CD4-positive, alpha-beta T cell treated with Interleukin-4 for 1 hour (primary cell): ENCODE results near the gene AHI1.
A peak's percentile ranks its signal among the peaks of the same experiment; 100 is the strongest.

ENCODE experiments used
- DNase-seq, 2 donors: peaks; one replicate each; pipeline ENCODE4 v3.0.0-alpha.2; 2020 to 2022

AHI1 gene

DNA sequence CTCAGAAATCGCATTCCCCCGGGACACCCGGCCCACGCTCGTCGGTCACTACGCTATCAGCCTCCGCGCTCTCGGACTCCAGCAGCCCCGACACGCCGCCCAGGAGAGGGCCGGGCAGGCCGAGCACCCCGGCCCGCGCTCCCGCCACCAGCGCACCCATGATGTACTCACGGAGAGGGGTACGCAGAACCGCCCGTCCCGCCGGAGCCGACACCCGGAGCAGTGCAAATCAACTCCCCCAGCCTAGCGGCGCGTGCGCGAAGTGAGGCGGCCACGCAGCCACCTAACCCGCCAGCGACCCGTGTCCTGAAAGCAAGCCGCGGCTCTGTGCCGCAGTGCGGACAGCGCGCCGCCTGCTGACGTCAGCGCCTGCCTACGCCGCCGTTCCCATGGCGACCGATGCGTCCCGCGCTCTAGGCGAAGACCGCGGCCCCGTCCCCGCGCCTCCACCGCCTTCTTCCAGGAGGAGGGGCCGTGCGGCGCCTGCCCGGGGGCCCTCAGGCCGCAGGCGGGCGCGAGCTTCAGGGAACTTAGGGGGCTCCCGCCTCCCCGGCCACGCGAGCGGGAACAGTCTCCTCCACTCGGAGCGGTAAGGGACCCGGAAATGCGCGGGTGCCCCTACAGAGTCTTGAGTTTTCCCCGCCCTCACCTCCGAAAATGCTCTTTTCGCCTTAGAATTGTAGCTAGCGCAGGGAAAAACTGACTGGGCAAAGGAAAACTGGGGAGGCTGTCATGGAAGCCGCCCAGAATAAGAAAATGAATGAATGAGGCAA, at the start of gene AHI1:
AHI1 (minus strand) TSS at position 329 of the 773 bp plus-strand sequence. CDS start 5,503 bp downstream, outside the sequence.
- peak; percentile 91 to 95 for DNase-seq

DNA sequence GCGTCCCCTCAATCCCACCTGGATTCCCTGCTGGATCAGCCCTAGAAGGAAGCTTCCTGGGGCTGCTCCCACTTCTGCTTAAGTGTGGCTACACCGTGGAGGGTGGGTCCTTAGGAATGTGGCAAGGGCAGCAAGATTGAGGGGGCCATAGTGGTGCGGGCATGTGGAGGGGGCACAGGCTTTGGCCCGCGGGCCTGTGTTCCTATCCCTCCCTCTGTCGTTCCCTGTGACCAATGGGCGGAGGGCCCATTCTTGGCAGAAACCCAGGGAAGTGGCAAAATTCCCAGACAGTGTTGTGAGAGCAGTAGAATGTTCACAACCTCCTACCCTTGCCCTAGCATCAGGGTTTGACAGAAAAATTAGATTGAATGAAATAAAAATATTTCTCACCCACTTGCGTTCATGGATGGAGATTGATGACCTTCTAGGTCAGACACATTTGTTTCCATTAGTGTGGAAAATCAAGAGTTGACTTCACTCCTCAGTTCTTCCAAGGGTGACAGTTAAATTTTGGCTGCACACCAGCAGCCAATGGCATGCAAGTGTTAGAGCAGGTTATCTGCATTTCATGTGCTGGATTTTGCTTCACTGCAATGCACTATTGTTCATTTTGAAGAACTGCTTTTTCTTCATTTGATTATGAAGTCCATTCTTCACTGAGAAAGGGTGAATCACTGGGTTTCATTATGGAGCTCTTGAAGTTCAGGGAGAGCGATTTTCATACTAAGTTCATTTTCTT, 49.3 kb upstream of the AHI1 start:
- no peak for DNase-seq

GRCh38 chr6:135546206-135546605, 48.7 kb upstream of the AHI1 start:
- DNase-seq: no peak

GRCh38 chr6:135540207-135540840, 42.8 kb upstream of the AHI1 start:
- no peak for DNase-seq

DNA sequence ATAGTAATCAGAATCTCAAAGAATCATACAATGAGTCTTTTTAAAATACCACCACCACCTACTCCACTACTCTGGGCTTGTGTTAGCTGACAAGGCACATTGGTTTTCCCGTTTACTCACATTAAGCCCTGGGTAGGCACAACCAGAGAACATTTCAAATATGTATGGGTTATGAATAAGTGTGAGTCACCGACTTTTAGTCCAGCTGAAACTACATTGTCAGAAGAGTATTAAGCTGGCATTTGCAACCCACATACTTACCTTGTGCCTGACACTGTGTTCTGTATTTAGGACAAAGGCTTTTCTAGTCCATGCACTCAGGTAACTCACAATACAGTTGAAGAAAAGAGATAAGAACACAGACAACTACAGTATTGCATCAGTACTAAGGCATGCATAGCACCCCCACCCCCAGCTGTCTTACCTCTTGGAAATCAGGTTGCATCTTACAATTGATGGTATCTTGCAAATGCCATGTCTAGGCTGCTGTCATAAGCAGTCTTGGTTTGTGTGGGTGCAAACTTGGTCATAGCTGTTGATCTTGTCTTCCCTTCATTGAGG, 40.3 kb upstream of the AHI1 start:
- peak in 1 of 2 donors; percentile 16 for DNase-seq

- peak in 1 of 2 donors; percentile 48 for DNase-seq
Observed at GRCh38 chr6:135535989-135536414, 38.5 kb upstream of the AHI1 start.

DNA sequence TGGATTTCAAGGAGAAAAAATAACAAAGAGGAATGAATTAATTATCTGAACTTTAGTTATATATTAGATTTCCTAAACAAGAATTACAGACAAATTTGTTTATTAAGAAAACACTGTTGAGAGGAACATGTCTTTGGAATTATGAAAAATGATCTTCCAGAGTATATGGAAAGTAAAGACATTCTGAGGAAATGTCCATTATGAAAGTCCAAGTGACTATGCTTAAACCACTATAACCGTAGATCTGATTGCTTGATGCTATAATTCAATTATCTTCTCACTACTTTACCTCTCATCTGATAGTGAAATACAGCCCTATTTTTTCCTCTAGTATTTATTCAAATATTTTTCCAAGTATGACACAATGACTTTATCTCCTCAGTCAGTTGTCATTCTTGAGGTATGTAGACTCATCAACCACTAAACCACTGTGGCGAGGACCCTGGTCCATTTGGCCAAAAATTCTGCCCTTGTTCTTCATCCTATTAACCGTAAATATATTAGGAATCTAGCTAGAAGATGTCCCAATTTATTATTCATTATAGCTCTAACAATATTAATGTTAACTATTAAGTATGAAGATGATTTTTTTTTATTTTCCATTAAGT, 37.3 kb upstream of the AHI1 start:
- DNase-seq: no peak

DNA sequence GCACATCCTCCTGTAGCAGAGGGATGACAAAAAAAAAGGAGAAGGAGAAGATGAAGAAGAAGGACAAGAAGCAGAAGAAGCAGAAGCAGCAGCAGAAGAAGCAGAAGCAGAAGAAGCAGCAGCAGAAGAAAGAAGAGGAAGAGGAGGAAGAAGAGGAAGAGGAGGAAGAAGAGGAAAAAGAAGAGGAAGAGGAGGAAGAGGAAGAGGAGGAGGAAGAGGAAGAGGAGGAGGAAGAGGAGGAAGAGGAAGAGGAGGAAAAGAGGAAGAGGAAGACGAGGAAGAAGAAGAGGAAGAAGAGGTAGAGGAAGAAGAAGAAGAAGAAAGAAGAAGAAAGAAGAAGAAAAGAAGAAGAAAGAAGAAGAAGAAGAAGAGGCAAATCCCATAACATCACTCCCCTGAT, 35.0 kb upstream of the AHI1 start:
- DNase-seq: no peak

DNA sequence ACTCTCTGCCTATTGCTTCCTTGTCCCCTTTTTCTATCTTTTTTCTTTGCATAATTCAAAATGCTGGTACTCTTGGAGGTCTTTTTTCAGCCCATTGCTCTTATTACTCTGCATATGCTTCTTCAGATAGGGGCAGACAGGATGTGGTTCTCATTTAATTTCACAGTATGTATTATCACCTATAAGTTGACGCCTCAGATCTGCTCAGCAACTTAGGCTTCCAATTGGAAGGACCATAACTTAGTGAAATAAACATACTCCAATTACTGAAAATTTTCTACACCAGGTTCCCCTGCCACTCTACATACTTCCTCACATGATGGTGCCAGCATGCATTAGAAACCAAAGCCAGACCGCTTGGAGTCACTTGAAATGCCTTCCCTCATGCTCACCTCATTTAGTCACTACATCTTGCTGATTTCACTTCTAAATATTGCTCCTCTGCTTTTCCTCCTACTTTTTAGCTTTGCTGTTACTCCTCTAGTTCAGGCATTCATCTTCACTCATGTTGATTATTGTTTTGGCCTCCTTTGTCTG, 34.5 kb upstream of the AHI1 start:
- no peak for DNase-seq

GRCh38 chr6:135530113-135530512, 32.6 kb upstream of the AHI1 start:
- no peak for DNase-seq

DNA sequence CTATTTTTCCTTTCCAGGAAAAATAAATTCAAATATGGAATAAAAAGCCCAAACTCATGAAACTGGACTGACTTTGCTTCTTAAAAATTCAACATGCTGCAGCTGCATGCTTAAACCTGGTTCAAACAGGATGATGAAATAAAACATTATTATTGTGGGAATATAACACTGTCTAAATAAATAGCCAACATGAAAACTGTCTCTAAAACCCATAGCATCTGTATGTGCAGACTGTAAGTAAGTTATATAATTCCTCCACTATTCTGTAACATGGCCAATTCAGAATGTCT, 30.4 kb upstream of the AHI1 start:
- no peak for DNase-seq

- no peak for DNase-seq
Observed at GRCh38 chr6:135527116-135527959, 29.8 kb upstream of the AHI1 start.

DNA sequence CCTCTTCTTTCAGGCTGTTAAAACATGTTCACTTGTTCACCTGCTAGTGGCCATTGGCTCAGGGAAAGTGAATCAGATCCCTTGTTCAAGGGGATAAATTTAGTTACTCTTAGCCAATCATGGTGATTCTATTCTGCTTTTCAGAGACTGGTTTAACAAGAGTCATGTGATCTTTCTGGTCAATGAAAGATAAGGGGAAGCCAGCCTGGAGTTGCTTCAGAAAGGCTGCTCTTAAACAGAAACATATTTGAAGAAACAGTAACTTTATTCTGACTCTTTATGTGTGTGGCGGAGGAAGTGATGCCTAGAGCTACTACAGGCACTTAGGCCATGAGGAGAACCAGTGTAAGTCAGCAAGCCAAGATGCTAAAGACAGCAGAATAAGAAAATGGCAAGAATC, 28.1 kb upstream of the AHI1 start:
- DNase-seq: no peak

DNA sequence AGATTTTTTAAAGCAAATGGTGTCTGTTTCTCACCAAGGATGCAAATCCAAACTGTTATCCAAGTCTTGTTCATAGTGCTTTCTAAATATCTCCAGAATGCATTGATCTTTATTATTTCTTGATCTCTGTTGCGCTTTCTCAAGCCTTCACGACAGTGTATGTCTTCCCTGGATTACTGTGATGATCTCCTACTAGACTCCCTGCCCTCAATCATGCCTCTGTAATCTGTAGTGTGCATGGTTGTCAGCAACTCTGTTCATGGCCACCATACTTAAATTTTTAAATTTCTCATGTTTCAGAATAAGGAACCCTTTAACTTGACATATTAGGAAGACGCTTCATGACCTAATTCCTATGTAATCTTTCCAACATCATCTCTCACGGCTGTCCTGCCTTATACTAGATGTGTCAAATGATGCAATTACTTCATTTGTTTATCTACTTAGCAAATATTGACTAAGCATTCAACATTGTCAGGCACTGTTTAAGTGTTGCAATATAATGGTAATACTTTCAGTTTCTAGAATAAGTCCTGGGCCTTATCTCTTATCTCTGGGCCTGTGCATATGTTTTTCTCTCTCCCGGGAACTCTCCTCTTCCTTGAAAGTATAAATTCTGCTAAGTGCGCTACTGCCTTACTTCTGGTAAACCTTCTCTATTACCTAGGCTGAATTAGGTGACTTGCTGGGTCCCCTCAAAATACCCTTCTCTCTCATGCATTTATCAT, 25.6 kb upstream of the AHI1 start:
- no peak for DNase-seq

GRCh38 chr6:135521431-135521830, 23.9 kb upstream of the AHI1 start:
- DNase-seq: no peak

DNA sequence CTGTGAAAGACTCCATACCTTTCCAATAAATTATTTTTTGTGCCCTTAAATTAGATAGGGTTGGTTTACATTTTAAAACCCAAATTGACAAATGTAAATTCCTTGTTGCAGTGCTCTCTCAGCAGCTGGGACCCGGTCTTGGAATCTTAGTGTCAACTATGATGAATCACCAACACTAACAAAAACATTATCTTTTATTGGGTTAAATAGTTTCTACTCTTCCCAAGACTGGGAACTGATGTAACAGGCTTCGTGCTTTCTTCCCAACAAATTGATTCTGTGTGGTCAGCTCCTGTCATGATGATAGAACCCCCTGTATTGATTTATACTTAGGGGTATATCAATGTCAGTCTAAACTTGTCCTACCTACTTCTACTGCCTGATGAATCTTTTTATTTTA, 23.2 kb upstream of the AHI1 start:
- no peak for DNase-seq

GRCh38 chr6:135519348-135519747, 21.8 kb upstream of the AHI1 start:
- DNase-seq: no peak

DNA sequence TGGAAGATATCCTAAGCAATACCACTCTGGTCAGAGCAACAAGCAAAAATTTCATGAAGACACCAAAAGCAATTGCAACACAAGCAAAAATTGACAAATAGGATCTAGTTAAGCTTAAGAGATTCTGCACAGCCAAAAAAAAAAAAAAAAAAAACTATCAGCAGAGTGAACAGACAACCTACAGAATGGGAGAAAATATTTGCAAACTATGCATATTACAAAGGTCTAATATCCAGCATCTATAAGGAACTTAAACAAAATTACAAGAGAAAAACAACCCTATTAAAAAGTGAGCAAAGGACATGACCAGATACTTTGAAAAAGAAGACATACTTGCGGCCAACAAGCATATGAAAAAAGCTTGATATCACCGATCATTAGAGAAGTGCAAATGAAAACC, 20.0 kb upstream of the AHI1 start:
- no peak for DNase-seq

- DNase-seq: no peak
Observed at GRCh38 chr6:135514706-135515105, 17.2 kb upstream of the AHI1 start.

DNA sequence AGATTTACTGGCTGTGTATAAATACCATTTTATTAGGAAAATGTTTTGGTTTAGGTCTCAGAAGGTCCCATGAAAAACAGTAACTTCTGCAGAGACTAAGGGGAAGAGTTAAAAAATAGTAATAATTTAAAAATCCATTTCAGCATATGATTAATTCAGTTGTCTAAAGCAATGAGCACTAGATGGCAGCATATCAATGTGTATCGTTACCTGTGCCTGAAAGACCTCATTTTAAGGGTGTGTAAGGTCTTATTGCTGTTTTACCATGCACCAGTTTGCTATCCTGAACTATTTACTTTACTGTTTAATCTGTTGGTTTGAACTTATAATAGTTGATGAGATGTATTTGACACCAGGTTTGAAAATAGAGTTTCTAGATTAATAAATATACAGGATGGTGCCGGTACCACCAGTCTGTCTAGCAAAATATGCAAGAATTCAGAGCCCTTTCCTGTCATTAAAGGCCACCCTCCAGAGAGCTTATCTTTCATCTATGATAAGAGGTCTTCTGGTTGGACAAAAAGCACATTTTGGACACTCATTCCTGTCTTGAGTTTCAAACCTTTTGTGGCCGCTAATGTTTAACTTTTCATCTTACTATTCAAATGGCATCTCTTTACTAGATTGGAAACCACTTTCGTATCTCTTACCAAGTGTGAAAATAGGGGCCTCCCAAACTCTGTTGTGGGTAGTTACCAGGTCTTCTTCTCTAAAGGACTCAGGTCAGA, 8.9 kb upstream of the AHI1 start:
- DNase-seq: peak in 1 of 2 donors; percentile 67

DNA sequence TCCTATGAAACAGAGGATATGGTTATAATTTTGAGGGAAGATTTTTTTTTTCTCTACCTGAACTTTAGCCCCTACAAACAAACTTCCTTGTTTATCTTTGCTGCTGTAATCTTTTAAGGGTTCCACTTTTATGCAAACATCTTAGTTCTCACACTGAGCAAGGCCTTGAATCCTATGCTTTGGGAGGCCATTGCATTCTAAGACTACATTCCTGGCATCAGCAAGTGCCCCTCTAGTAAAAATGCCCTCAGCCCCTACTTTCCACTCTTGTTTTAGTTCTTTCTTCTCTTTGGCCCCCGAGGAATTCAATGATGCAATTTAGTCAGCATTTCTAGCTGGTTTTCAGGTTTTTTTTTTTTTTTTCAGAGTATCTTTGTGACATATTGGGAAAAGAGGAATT, 8.1 kb upstream of the AHI1 start:
- DNase-seq: no peak
